OCI-LY7 (cell line): Measurements from ENCODE around the gene SCARB1.

Experiments used
- EZH2phosphoT487 ChIP-seq: fragments of 200-600 bp; sonication (generic); IDR thresholded peaks from 2 replicates; pipeline ENCODE4 v1.6.1; 2018; ENCODE audit warnings: low read depth, borderline replicate concordance, mild to moderate bottlenecking, mixed run types, antibody characterized with exemption, low read length, moderate library complexity, mixed read lengths
- TF ChIP-seq, protein P1 (sequence below): fragments of 200-600 bp; sonication (generic); conservative IDR thresholded peaks from 2 replicates; pipeline ENCODE4 v1.5.1; 2014; ENCODE audit warnings: mild to moderate bottlenecking, antibody characterized with exemption, low read length, moderate library complexity, mixed read lengths

DNA sequence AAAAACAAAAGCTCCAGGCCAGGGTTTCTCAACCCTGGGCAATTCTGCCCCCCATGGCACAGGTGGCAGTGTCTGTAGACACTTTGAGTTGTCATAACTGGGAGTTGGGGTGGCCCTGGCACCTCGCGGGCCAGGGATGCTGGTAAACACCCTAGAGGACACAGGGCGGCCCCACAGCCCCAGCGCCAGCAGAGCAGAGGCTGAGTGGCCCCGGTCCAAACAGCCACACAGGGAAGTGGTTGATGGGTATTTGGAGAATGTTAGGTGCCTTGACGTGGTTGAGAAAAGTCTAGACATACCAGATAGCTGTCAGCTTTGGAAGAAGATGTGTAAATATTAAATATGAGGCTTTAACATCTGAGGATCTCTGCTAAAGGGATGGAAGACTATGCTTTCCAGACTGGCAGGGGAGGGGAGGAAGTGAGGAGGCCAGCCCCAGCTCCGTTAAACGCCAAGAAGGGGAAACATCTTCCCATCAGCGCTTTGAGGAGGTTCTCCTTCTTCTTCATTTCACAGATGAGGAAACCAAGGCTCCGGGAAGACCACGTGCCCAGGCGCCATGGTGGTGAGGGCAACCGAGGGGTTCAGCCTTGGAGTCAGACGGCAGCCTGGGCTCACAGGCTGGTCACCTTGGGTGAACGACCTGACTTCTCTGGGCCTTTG lies 103.7 kb downstream of the SCARB1 start:
- TF ChIP-seq, protein P1, sequence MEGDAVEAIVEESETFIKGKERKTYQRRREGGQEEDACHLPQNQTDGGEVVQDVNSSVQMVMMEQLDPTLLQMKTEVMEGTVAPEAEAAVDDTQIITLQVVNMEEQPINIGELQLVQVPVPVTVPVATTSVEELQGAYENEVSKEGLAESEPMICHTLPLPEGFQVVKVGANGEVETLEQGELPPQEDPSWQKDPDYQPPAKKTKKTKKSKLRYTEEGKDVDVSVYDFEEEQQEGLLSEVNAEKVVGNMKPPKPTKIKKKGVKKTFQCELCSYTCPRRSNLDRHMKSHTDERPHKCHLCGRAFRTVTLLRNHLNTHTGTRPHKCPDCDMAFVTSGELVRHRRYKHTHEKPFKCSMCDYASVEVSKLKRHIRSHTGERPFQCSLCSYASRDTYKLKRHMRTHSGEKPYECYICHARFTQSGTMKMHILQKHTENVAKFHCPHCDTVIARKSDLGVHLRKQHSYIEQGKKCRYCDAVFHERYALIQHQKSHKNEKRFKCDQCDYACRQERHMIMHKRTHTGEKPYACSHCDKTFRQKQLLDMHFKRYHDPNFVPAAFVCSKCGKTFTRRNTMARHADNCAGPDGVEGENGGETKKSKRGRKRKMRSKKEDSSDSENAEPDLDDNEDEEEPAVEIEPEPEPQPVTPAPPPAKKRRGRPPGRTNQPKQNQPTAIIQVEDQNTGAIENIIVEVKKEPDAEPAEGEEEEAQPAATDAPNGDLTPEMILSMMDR = no peak
- no peak for TF ChIP-seq EZH2phosphoT487
